ENCODE data around the gene TAS2R42. TPM values are rescaled to one million over a fixed set of nuclear protein-coding genes. Genes with fewer than 3 reads are reported as not detected.

Gene TAS2R42
- total RNA-seq, 1 donor from 2014 or later = not detected

DNA sequence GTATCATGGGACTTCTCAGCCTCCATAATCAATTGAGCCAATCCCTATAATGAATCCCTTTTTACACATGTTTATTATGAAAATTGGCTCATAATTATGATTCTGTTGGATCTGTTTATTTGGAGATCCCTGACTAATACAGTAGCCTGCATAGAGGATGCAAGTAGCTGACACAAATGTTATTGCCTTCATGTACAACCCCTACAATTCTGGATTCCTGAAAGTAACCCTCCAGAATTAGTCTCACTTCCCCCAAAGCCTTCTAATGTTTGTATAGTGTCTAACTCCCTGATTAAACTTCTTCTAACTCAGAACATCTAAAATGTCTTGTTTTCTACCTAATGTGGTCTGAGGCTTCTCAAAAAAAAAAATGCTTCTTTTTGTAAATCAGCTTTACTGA, 22.4 kb downstream of the TAS2R42 start:
- H3K9me3 Mint-ChIP-seq (ENCODE audit: unreplicated experiment) = peaks cover 2% of the 10 kb centered on the region
- no peak overlapping the region for H3K27ac Mint-ChIP-seq (ENCODE audit: unreplicated experiment)
- no peak overlapping the region for H3K4me3 Mint-ChIP-seq (ENCODE audit: unreplicated experiment)
- H3K4me1 Mint-ChIP-seq (ENCODE audit: low read depth, unreplicated experiment) = peaks cover 14% of the 10 kb centered on the region
- TF ChIP-seq, protein P1, sequence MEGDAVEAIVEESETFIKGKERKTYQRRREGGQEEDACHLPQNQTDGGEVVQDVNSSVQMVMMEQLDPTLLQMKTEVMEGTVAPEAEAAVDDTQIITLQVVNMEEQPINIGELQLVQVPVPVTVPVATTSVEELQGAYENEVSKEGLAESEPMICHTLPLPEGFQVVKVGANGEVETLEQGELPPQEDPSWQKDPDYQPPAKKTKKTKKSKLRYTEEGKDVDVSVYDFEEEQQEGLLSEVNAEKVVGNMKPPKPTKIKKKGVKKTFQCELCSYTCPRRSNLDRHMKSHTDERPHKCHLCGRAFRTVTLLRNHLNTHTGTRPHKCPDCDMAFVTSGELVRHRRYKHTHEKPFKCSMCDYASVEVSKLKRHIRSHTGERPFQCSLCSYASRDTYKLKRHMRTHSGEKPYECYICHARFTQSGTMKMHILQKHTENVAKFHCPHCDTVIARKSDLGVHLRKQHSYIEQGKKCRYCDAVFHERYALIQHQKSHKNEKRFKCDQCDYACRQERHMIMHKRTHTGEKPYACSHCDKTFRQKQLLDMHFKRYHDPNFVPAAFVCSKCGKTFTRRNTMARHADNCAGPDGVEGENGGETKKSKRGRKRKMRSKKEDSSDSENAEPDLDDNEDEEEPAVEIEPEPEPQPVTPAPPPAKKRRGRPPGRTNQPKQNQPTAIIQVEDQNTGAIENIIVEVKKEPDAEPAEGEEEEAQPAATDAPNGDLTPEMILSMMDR (IDR thresholded peaks at IDR 0.05; ENCODE audit: partially characterized antibody, unreplicated experiment) = no peak
- peaks cover 2% of the 10 kb centered on the region for H3K27me3 Mint-ChIP-seq (ENCODE audit: unreplicated experiment)
- no peaks in the 10 kb centered on the region for H3K36me3 Mint-ChIP-seq (ENCODE audit: unreplicated experiment)
- DNase-seq = no peak

DNA sequence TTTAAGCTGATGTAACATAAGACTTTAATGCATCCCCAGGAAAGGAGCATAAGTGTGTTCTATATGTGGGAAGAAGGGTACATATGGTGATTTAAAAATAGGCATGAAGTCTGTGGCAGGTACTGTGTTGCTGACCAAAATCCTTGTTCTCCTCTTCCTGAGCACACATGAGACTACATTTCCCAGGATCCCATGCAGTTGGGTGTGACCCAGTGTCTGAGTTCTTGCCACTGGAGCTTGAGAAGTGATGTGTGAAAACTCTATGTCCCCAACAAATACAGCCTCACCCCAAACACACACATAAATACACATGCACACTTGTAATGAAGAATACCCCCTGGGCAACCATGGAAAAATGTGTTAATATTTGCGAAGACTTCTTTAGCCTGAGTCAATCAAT, 24.2 kb downstream of the TAS2R42 start:
- DNase-seq = no peak
- TF ChIP-seq, protein P1 (IDR thresholded peaks at IDR 0.05; ENCODE audit: partially characterized antibody, unreplicated experiment) = no peak
- Mint-ChIP-seq H3K4me3 (ENCODE audit: unreplicated experiment) (no peak overlapping the region), H3K4me1 (ENCODE audit: low read depth, unreplicated experiment) (peaks cover 14% of the 10 kb centered on the region), H3K9me3 (ENCODE audit: unreplicated experiment) (no peaks in the 10 kb centered on the region), H3K27ac (ENCODE audit: unreplicated experiment) (no peak overlapping the region), H3K36me3 (ENCODE audit: unreplicated experiment) (no peaks in the 10 kb centered on the region), H3K27me3 (ENCODE audit: unreplicated experiment) (no peaks in the 10 kb centered on the region)

DNA sequence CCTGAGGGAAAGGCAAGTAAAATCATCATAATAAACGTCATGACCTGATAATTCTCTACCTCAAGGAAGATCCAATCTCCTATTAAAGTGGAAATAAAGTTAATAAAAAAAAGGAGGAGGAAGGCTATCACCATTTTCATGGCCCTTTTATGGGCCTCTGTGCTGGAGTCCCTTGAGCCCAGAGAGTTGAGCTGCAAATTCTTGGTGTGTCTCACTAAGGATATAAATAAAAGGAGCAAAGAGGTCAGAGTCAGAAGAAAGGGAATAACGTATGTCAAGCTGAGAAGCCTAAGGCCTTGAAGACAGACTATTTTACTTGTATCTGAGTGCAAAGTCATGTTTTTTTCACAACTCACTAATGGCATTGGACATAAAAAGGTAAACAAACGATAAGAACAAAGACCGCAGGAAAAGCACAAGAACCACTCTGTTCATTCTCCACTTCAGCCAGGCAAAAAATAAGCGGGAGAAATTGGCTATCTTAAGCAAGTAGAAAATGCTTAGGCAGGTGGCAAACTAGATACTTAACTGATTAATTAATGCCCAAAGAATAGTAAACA, 27.8 kb downstream of the TAS2R42 start:
- no peak for DNase-seq
- H3K36me3 Mint-ChIP-seq (ENCODE audit: unreplicated experiment) = no peaks in the 10 kb centered on the region
- H3K9me3 Mint-ChIP-seq (ENCODE audit: unreplicated experiment) = peaks cover 2% of the 10 kb centered on the region
- TF ChIP-seq, protein P1 (IDR thresholded peaks at IDR 0.05; ENCODE audit: partially characterized antibody, unreplicated experiment) = no peak
- H3K4me3 Mint-ChIP-seq (ENCODE audit: unreplicated experiment) = no peak overlapping the region
- no peaks in the 10 kb centered on the region for H3K27me3 Mint-ChIP-seq (ENCODE audit: unreplicated experiment)
- peak overlapping the region; percentile 44 for H3K27ac Mint-ChIP-seq (ENCODE audit: unreplicated experiment)
- H3K4me1 Mint-ChIP-seq (ENCODE audit: low read depth, unreplicated experiment) = peaks cover 9% of the 10 kb centered on the region

DNA sequence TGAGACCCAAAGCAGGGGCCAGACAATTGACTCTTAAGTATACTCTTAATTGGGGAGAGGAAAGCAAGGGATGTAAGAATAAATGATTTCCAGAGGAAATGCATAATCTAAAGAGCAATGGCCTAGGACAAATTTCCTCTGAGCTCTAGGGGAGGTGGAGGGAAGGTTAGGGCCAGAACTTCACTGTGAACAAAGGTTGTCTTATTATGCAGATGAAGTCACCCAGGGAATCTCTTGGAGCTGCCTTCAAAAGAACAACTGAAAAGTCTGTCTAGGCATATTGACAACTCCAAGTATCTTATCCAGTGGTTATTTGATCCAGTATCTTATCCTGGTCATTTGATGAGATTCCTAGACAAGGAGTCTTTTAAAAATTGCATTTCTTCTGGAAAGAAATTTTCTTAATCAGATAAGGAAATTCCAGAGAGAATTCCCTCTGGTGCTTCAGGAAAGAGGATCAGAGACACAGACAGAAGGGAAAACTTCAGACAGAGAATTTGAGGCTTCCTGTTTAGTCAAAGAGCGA, 32.3 kb downstream of the TAS2R42 start:
- TF ChIP-seq, protein P1 (IDR thresholded peaks at IDR 0.05; ENCODE audit: partially characterized antibody, unreplicated experiment) = no peak
- no peaks in the 10 kb centered on the region for H3K27me3 Mint-ChIP-seq (ENCODE audit: unreplicated experiment)
- no peaks in the 10 kb centered on the region for H3K36me3 Mint-ChIP-seq (ENCODE audit: unreplicated experiment)
- H3K9me3 Mint-ChIP-seq (ENCODE audit: unreplicated experiment) = peaks cover 2% of the 10 kb centered on the region
- DNase-seq = no peak
- peaks cover 11% of the 10 kb centered on the region for H3K4me1 Mint-ChIP-seq (ENCODE audit: low read depth, unreplicated experiment)
- H3K27ac Mint-ChIP-seq (ENCODE audit: unreplicated experiment) = no peak overlapping the region
- no peak overlapping the region for H3K4me3 Mint-ChIP-seq (ENCODE audit: unreplicated experiment)

DNA sequence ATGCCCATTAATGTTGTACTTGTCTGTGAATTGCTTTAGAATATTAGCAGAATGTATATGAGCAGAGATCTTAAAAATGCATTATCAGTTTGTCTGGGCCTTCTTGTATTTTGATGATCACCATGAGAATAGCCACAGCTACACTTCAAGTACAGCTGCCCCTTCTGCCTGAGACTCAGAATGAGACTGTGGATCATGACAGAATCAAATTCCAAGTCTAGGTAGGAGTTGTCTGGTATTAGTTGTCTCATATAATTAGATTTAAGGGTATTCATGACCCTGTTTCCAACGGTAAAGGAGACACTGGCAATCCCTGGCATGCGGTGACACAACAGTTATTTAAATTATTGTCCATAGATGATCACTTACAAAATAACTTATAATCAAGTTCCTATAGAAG, 34.0 kb downstream of the TAS2R42 start:
- Mint-ChIP-seq H3K27ac (ENCODE audit: unreplicated experiment) (no peak overlapping the region), H3K9me3 (ENCODE audit: unreplicated experiment) (peaks cover 2% of the 10 kb centered on the region), H3K4me1 (ENCODE audit: low read depth, unreplicated experiment) (peaks cover 6% of the 10 kb centered on the region), H3K36me3 (ENCODE audit: unreplicated experiment) (no peaks in the 10 kb centered on the region), H3K27me3 (ENCODE audit: unreplicated experiment) (no peaks in the 10 kb centered on the region), H3K4me3 (ENCODE audit: unreplicated experiment) (no peak overlapping the region)
- TF ChIP-seq, protein P1 (IDR thresholded peaks at IDR 0.05; ENCODE audit: partially characterized antibody, unreplicated experiment) = no peak
- no peak for DNase-seq
